Activated CD4-positive, alpha-beta T cell treated with anti-CD3 and anti-CD28 coated beads for 24 hours (primary cell): Measurements from ENCODE around the gene AKIRIN1.
"Not testable (repeated sequence)": the region's sequence is repeated elsewhere in the genome, so short reads cannot be mapped to it uniquely, and the experiment has no call there.

ENCODE experiments used
- DNase-seq, 2 donors: peaks; one replicate each; pipeline ENCODE4 v3.0.0-alpha.2; 2020; ENCODE audit warnings: low read depth in 2 of 2

AKIRIN1 gene

DNA sequence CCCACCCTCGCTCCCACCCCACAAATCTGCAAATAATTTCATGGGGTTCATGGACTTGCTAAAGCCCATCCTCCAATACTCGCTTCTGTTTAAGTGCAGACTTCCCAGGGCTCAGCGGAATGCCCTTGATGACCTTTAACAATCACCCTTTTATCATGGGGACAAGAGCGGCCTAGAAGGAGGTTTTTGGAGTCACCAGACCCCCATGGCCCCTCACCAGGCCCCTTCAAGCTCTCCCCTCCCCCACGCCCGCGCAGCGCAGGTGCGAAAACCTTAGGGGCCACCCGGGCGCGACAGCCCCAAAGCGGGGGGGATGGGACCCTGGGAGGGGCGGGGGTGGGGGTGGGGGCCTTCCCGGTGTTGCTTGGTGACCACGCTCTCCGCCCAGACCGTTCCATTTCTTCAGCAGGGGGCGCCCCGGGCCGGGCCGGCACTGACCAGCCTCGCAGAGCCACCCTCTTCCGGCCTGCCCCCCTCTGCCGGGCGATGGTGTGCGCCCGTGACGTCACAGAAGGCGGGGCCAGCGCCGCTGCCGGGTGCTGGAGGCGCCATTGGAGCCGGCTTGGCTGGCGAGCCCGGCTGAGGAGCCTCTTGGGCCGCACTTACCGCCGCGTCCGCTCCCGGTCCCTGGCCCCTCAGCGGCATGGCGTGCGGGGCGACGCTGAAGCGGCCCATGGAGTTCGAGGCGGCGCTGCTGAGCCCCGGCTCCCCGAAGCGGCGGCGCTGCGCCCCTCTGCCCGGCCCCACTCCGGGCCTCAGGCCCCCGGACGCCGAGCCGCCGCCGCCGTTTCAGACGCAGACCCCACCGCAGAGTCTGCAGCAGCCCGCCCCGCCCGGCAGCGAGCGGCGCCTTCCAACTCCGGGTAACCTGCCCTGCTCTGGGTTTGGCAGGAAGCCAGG, at the start of gene AKIRIN1:
TSS of gene AKIRIN1 (plus strand) at position 539 of the 900 bp plus-strand sequence. CDS start at position 644, 105 bp downstream.
- DNase-seq: peak; percentile 97

DNA sequence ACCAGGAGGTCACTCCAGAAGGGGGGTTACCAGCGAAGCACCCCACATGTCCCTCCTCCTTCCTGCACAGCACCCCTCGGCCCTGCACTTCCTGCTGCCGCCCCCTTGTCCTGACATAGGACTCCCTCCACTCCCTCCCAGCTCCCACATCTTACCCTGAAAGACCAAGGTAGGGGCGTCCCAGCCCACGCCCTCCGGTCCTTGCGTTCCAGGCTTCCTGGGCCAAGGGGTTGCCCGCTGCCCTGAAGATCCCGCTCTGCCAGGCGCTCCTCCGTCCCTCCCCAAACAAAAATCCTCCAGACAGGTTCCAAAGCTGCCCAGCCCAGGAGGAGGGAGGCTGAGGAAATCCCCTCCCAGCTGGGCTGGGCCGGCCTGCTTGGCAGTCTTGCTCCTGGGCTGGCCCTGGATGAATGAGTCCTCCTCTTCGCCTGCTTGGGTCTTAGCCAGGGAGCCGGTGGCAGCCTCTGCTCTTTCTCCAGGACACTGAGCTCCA, 49.5 kb upstream of the AKIRIN1 start, which contains the start of gene RHBDL2:
TSS of gene RHBDL2 (minus strand) at position 304 of the 493 bp plus-strand sequence. CDS start 22,618 bp downstream, outside the sequence.
- DNase-seq: no peak

- no peak for DNase-seq
These were observed 48.2 kb upstream of the AKIRIN1 start for GRCh38 chr1:38942664-38943428.

DNA sequence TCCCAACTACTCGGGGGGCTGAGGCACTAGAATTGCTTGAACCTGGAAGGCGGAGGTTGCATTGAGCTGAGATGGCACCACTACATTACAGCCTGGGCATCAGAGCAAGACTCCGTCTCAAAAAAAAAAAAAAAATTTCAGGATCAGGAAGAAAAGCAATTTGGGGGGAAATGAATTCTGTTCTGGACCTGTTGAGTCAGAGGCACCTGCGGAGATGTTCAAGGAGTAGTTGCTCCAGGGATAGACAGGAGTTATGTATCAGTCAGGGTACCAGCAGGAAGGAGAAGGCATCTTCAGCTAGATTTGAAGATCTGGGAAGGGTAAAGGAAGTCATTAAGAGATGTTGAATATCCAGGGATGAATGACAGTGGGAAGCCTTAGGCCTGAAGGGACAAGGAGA, 46.5 kb upstream of the AKIRIN1 start:
- DNase-seq: no peak

GRCh38 chr1:38950553-38950952, 40.5 kb upstream of the AKIRIN1 start:
- DNase-seq: no peak

DNA sequence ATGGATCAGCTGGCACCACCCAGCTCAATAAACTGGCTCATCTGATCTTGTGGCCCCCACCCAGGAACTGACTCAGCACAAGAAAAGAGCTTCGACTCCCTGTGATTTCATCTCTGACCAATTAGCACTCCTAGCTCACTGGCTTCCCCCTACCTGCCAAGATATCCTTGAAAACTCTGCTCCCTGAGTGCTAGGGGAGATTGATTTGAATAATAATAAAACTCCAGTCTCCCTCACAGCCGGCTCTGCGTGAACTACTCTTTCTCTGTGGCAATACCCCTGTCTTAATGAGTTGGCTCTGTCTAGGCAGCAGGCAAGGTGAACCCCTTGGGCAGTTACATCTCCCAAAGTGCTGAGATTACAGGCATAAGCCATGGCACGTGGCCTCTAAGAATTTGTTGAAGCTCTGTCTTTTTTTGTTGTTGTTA, 37.6 kb upstream of the AKIRIN1 start:
- DNase-seq: no peak

- no peak for DNase-seq
These were observed 32.1 kb upstream of the AKIRIN1 start for GRCh38 chr1:38958967-38959366.

GRCh38 chr1:38962113-38962512, 29.0 kb upstream of the AKIRIN1 start:
- DNase-seq: no peak

DNA sequence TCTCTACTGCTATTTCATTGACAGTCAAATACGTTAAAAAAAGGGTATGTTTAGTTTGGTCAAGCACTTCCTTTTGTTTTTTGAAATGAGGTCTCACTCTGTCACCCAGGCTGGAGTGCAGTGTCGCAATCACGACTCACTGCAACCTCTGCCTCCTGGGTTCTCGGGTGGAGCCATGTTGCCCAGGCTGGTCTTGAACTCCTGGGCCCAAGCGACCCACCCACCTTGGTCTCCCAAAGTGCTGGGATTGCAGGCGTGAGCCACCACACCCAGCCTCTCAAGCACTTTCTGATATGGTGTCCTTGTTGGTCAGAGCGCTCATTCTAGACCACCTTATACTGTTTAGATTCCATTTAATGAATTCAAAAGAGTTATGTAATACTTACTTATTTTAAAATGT, 28.5 kb upstream of the AKIRIN1 start:
- DNase-seq: no peak

GRCh38 chr1:38964140-38964548, 26.9 kb upstream of the AKIRIN1 start:
- no peak for DNase-seq

DNA sequence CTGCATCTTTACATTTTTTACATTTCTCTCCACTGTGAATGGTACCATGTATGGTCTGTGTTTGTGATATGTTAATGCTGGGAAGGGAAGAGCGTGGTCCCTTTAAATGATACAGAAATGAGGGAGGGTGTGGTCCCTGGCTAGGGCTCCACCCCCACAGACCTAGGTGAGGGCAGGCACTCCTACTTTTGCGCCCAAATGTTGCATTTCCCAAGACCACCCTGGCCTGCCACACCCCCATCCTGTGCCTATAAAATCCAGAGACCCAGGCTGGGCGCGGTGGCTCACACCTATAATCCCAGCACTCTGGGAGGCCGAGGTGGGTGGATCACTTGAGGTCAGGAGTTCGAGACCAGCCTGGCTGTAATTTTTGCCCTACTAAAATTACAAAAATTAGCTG, 17.9 kb upstream of the AKIRIN1 start:
- not testable (repeated sequence) for DNase-seq

DNA sequence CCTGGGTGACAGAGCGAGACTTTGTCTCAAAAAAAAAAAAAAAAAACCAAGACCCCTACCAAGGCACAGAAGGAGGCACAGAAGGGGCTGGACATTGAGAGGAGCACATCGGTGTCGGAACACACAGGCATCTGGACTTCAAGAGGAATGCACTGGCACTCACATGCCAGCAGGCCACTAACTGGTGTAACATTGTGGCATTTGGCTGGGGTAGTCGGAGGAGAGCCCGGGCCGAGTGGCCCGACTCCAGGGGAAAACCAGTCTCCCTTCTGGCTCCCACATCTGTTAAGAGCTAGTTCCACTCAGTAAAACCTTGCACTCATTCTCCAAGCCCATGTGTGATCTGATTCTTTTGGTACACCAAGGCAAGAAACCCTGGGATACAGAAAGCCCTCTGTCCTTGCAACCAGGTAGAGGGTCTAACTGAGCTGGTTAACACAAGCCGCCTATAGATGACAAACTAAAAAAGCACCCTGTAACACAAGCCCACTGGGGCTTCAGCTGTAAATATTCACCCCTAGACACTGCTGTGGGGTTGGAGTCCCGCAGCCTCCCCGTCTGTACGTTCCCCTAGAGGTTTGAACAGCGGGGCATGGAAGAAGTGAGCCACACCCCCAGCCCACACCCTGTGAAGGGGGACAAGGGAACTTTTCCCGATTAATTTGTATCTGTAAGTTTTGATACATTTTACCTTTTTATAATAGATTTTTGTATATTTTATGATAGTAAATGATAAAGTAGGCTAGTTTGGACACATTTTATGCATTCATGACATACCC, 17.2 kb upstream of the AKIRIN1 start:
- no peak for DNase-seq

DNA sequence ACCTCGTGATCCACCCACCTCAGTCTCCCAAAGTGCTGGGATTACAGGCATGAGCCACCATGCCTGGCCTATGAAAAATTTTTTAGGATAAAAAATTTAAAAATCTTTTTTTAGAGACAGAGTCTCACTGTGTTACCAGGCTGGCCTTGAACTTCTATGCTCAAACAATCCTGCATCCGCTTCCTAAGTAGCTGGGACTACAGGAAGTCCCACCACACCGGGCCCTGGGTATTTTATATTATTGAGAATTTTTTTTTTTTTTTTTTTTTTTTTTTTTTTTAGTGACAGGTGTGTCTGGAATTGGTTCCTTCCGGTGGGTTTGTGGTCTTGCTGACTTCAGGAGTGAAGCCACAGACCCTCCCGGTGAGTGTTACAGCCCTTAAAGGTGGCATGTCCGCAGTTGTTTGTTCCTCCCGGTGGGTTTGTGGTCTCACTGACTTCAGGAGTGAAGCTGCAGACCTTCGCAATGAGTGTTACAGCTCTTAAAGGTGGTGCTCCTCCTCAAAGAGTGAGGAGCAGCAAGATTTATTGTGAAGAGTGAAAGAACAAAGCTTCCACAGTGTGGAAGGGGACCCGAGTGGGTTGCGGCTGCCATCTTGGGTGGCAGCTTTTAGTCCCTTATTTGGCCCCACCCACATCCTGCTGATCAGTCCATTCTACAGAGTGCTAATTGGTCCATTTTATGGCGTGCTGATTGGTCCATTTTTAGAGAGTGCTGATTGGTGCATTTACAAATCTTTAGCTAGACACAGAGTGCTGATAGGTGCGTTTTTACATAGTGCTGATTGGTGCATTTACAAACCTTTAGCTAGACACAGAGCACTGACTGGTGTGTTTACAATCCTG, 13.5 kb upstream of the AKIRIN1 start:
- peak in 1 of 2 donors; percentile 13 for DNase-seq

DNA sequence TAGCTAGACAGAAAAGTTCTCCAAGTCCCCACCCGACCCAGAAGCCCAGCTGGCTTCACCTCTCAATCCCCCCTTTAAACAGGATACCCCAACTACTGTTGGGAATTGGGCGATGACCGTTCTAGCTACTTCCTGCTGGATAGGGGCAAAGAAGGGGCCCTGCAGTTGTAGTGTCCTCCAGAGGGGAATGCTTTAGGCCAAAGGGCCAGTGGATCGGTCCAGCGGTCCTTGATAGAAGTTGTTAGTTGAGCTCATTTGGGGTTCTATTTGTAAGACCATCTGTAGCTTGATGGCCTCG, 12.9 kb upstream of the AKIRIN1 start:
- not testable (repeated sequence) for DNase-seq

- DNase-seq: not testable (repeated sequence)
These were observed 11.7 kb upstream of the AKIRIN1 start for GRCh38 chr1:38979380-38979779.

- DNase-seq: no peak
These were observed 1.1 kb upstream of the AKIRIN1 start for GRCh38 chr1:38989979-38990378.

DNA sequence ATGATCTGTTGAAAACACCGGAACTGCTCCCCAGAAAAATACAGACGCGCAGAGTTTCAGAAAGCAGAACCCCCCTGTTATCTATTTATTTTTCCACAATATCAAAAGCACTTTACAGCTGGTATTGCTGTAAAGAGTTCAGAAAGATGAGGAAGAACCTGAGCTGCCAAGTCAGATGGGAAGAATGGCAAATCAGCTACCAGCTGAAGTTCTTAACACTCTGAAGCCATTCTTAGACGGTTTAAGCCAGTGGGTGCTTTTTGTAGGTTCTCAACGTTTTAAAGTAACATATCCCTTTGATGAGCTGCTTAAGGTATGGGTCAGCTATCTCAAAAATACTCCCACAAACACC, 714 bp upstream of the AKIRIN1 start:
- no peak for DNase-seq

DNA sequence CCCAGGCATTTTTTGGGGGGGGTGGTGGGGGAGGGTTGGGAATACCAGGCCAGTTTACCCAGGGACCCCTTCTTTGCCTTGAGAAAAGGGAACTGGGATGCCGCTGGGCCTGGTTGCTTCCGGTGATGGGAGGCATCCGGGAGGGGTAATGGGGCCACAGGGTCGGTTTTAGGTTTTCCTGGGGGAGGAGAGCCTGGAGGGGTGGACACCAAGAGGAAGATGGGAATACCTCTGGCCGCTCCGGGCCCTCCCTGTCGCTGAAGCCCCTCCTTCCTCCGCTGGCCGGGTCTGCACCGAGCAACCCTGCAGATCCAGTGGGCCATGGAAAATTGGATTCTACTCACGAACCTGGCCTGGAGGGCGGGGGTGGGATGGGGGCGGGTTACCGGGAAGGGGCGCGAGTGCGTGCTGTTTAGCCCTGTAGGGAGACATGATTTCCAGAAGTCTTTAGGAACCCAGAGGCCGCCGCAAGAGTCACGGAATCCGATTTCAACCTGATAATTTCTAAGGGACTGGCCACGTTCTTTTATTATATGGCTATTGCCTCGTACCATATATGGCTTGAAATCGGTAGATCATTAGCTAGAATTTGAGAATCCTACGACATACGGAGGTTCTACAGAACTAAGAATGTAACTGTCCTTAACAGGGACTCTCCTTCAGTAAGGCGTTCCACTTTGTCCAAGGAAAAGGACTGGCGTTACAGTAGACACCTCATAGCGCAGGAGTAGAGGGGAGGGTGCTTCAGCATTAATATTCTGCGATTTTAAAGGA, 749 bp downstream of the AKIRIN1 start:
- DNase-seq: no peak

DNA sequence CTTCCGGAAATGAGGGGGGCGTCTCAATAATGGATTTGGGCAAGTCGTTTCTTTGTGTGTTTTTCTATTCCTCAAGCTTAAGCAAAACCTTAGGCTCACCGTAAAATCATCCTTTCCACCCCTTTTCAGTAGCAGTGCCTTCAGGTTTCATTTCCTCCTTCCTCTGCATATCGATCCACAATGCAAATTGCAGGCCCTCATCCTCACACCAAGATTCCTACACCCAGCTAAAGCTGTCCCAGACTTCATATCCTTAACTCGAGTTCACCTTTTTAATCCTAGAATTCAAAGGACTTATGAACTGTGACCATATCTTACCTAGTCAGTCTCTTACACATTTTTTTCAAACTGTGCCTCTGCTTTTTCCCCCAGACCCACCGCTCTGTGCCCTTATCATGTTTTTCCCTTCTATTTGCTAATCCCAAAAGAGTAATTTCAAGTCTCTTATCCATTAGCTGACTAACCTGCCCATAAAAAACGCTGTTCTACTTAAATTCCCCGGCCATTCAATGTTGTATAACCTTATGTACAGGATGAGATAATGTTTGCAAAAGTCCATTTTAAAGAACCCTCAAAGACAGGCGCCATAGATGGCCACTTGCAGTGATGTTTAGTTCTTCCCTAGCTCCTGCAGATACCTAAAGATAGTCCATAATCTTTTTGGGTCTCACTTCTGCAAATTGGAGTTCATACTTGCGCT, 1.5 kb downstream of the AKIRIN1 start:
- no peak for DNase-seq

DNA sequence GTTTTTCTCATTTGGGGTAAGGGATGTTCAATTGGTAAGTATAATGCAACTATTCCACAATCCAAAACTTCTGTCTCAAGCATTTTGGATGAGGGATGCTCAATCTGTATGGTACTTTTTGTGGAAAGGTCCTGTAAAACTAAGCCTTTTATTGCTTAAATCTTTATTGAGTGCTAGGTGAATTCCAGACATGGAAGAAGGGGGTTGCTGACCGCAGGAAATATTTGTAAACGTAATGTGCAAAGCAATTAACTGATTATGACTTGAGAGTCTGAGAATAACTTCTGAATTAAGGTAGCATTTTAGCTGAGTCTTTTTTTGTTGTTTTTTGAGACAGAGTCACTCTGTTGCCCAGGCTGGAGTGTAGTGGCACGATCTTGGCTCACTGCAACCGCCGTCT, 3.1 kb downstream of the AKIRIN1 start:
- no peak for DNase-seq
